ENCODE results near the gene GALT. TPM values are rescaled to one million over a fixed set of nuclear protein-coding genes. Genes with fewer than 3 reads are reported as not detected.
"Not testable (repeated sequence)": the region's sequence is repeated elsewhere in the genome, so short reads cannot be mapped to it uniquely, and the experiment has no call there.

The GALT gene
- total RNA-seq, 2 donors from 2014 or later = 36.9 to 37.9 TPM

DNA sequence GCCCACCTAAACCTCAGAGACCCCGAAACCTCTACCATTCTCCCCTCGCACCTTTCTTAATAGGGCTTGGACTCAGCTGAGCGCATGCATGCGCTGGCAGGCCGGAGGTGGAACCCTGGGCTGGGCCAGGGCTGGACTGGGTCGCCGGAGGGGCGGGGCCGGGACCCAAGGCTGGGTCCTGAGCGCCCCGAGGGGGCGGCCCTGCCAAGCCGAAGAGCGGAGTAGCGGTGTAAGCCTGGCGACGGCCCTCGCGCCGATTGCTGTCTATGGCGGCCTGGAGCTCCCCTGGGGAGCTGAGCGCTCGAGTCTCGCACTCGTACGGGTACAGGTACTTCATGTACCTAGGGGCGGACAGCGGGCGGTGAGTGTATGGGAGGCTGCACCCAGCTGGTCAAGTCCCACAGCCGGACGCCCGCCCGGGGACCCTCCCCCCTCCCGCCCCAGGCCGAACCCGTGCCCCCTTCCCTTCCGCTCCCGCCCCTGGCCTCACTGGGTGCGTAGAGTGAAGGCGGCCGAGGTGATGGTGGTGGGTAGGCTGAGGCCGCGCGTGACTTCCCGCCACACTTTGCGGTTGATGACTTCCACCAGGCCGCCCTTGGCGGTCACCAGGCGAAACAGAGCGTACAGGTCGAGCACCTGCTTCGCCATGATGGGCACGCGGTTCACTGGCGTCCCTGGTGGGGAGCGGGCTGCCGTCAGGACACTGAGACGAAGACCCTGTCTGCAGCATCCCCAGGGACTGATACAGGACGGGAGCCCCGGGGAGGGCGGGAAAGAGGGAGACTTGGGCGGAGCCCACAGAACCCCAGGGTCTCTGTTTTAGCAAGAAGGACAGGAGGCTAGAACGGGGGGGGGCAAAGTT, 22.9 kb upstream of the GALT start:
- intact Hi-C loops (cut with DNase I) = no loop called here
- ATAC-seq (no peak), DNase-seq (no peak)

DNA sequence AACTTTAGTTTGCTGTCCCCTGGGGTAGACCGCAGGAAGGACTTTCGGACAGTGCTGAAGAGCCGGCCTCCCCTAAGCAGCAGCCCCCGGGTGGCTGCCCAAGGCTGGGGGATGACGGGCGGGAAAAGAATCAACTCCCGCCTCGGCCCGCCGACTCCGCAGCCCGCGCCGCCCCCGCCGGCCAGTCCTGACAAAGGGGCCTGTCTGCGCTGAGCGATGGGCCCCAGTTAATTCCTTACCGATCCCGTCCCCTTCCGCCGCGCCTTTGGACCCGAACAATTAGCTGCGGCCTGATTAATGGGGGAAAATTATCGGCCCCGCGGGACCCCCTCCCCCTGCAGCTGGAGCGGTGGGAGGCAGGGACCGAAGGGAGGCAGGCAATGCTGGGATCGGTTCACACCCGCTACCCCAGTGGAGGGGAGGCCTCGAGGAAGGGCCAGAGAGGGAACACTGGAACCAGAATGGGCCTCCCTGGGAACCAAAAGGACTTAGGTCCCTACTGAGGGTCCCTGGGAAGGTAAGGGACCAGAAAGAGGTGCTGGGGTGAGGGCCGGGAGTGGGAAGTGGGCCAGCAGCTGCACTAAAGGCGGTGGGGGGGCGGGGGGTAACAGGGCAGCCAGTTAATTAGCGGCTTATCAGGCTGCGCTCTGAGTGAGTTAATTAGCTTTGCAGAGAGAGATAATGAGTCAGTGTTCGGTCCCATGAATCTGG, 21.8 kb upstream of the GALT start:
- intact Hi-C loops (cut with DNase I) = no loop called here
- no peak for ATAC-seq
- DNase-seq = no peak

DNA sequence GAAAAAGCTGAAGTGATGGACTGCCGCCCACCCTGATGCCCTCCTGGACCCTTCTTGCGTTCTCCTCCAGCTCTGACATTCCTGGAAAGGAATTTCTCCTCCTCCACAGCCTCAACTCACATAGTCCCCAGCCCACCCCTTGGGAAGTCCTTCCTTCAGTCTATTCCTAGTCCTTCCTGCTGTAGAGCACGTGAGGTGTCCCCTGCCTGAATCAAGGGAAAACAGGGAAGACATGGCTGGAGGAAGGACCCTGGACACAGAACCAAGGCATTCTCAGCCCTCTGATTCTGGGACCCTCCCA, 21.3 kb upstream of the GALT start:
- no peak for DNase-seq
- ATAC-seq = no peak
- intact Hi-C loops (cut with DNase I) = no loop called here

DNA sequence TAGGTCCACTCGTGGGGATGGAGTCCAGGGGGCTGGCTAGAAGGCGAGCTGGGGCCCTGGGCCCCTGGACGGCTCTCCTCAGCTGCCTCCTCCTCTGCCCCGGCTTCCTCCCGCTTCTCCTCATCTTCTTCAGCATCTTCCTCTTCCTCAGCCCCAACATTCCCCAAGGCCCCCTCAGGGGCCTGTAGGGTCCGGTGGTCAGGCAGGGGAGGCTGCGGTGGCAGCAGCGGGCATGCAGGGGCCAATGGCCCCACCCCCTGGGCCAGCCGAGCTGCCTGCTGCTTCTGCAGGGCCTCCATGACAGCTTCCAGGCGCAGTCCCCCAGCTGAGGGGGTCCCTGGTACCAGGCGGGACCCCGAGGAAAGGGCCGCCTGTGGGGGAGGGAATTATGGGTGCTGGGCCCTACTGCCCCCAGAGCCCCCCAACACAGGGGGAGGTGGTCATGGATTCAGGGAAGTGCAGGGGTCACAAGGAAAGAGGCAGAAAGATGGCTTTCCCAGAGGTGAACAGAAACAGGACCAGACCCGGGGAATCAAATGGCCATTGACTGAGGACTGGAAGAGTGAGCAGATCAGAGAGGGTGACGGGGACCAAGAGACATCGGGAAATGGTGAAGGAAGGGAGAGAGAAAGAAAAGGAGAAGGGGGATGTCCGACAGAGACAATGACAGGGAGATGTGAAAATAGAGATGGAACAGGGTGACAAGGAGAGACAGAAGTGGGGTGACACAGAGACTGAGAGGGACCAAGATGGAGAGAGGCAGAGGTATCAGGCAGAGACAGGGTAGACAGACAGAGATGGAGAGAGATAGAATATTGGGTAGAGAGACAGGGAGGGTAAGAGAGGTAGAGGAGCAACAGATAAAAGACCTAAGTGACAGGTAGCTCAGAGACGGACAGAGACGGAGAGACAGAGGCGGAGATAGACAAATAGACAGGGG, 18.5 kb upstream of the GALT start:
- intact Hi-C loops (cut with DNase I) = no loop called here
- DNase-seq (no peak), ATAC-seq (no peak)

DNA sequence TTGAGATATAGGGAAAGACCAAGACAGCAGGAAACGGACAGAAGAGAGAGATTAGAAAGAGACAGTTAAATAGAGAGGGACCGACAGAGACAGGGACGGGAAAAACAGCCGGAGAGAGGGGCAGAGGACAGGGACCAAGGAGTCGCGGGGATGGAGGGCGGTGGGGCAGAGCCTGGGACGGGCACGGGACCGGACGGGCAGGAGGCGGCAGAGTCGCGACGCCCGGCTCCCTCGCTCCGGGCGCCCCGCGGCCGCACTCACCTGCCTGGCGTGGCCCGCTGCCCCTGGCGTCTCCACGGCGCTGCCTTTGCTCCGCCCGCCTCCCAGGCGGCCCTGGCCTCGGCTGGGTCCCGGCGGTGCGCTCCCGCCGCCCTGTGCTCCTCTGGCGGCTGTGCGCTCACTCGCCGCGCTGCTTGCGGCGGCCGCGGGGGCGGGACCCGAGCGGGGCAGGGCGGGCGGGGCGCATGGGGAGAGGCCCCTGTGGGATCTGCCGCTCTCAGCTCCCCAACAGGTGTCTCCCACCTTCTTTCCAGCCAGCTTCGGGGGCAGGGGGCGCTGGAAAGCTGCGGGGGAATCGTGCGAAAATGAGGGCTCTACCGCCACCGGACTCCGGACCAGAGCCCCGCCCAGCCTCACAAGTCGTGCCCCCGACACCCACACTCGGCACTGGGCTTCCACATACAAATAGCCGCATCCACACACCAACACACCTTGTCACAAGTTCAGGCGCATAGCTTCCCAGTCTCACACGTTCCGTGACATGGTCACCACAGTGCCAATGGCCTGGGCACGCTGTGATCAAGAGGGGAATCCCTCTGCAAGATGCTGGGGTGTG, 17.6 kb upstream of the GALT start, which contains the start of gene ARID3C:
Gene ARID3C, minus strand, starts transcription at position 411 of the 835 bp plus-strand sequence. CDS start 1,052 bp downstream, outside the sequence.
- intact Hi-C loops (cut with DNase I) = no loop called here
- peak; percentile 31 for DNase-seq
- ATAC-seq = peak; percentile 75 to 83

DNA sequence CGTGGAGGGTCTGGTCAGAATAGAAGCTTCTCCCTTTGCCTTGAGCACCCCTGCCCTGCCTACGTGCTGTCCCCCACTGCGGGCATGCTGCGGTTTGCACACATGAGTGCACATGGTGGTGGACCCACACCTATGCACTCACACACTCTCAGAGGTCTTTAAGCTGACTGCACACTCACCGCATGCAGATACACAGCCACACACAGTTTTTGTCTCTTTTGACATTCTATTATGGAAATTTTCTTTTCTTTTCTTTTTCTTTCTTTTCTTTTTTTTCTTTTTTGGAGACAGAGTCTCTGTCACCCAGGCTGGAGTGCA, 17.0 kb upstream of the GALT start:
- intact Hi-C loops (cut with DNase I) = no loop called here
- ATAC-seq (no peak), DNase-seq (no peak)

DNA sequence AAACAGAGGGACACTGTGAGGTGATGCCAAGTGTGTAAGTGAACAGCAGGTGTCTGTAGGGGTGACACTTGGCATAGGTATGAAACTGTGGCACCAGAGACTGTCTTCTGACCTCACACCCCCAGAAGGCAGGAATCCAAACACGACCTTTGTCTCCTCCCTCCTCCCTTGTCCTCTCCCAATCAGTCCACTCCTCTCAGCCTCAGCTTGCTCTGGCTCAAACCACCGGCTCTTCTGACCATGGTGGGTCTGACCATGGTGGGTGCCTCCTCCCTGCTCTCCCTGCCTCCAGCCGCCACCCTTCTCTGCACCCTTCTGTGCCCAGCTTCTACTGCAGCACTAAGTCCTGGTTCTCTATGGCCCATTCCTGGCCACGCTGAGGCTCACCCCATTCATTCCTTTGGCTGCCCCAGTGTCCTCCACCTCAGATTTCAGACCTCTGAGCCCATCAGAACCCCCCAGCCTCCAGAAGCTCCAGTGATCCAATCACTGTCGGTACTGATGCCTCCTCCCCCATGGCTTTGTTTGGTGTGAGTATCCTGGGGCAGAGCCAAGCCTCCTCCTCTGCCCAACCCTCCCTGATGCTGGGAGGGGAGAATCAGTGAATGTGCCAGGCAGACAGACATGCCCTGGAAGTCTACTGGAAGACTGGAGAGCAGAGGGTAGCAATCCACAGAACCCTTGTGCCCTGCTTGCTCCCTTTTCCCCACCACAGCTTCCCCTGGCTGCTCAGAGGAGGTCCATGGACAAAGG, 15.9 kb upstream of the GALT start:
- DNase-seq = no peak
- intact Hi-C loops (cut with DNase I) = no loop called here
- peak in 1 of 2 donors; percentile 18 for ATAC-seq

DNA sequence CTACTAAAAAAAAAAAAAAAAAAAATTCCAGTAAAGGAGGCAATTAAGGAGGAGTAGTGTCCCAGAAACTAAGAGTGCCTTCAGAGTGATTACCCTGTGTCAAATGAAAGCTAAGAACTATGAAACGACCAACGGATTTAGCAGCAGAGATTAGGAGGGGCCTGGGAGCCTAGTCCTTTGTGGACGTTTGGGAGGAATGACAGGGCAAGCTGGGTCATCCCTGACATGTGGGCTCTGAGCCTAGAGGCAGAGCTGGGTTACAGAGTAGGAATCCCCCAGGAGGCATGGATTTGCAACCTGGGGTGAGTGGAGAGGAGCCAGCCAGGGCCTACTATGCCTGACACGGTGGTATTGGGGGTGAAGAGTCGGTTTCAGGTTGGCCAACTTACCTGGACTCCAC, 13.3 kb upstream of the GALT start:
- DNase-seq (no peak), ATAC-seq (no peak)
- intact Hi-C loops (cut with DNase I) = no loop called here

DNA sequence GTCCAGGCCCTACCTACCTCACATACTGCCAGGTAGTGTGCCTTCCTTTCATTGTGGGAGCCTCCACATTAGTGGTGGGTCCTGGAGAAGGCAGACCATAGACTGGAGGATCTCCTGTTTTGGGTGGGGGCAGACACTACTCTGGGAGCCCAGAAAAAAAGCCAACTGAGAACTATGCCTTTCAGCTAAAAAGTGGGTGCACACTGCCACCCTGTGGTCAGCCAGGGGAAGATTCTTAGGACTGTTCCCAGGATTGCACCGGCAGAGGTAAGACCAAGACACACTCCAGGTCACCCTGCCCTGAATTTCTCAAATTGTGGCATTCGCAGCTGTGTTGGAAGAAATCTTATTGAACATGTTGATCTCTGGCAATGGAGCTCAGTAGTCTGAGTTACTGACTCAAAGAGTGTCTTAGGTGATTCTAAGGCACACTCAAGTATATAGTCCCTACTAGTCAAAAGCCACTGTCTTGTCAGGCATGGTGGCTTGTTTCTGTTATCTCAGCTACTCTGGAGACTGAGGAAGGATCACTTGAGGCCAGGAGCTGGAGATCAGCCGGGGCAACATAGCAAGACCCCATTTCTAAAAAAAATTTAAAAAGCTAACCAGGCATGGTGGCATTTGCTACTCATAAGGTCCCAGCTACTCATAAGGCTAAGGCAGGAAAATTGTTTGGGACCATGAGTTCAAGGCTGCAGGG, 12.5 kb upstream of the GALT start:
- DNase-seq = no peak
- peak; percentile 10 to 14 for ATAC-seq
- intact Hi-C loops (cut with DNase I) = loop anchor here in 1 of 2 donors (1.0 kb wide), 1 partner anchor 21 kb away; no protein-coding TSS in a partner anchor

DNA sequence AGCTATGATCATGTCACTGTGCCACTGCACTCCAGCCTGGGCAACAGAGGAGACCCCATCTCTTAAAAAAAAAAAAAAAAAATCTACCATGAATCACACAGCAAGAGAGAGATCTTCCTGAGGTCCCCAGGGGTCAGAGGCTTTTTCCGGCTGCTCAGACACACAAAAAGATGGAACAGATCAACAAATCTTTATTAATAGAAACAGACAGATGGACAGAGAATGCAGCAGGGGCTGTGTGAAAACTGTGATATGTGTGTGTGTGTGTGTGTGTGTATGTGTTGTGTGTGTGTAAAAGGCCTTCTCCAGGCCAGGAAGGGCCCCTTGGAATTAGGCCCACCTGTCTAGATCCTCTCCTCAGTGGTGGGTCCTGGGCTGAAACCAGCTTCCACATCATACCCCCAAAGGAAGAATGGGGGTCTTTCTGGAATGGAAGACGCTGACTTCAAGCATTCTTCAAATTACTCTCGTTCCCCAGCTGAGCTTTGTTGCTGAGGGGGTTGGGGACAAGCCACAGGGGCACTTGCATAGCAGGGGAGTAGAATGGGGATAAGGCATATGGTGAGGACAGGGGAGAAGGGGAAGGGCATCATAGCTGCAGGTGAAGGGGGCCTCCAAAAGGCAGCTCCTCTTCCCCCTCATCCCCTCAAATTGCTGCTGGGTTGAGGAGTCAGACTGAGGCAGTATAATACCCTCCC, 11.8 kb upstream of the GALT start:
- no peak for ATAC-seq
- DNase-seq = no peak
- intact Hi-C loops (cut with DNase I) = loop anchor here in 1 of 2 donors (1.0 kb wide), 1 partner anchor 21 kb away; no protein-coding TSS in a partner anchor

DNA sequence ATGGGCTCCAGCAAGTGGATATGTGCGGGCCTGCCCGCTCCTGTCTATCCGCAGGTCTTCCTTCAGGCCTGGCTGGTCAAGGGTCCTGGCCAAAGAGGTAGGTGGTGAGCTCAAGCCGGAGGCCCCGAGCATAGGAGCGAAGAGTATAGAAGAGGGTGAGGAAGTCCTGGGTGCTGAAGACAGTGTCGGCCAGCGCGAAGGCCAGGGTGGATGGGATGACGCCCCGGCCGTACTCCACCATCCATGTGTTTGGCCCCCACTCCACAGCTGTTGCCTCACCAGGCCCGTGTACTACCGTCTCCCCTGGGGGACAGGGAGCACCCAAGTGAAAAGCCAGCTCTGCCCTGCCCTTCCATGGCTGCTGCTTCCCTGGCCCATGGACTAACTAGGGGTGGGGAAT, 10.9 kb upstream of the GALT start:
- no peak for DNase-seq
- intact Hi-C loops (cut with DNase I) = no loop called here
- no peak for ATAC-seq

DNA sequence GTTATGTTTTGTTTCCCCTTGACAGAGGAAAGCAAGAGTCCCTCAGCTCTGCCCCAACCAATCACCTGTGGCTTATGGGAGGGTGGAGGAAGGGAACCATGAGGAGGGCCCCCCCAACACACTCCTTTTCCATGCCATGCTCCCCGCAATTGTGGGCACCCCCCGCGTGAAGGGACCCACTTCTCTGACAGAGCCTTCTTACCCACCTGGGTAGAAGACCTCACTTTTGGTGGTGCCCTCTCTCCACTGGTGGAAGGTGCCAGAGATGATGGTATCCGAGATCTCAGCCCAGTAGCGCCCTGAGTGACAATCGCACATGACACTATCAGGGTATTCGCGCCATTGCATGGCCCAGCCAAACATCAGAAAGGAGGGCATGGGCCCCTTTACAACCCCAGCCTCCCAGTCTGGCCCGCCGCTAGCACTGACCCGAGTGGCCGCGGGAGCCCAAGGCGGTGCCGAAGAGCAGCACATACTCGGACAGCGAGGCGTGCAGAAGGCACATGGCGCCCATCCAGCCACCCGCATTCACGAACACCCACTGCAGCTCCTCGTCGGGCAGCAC, 9.6 kb upstream of the GALT start:
- intact Hi-C loops (cut with DNase I) = no loop called here
- DNase-seq (no peak), ATAC-seq (no peak)

DNA sequence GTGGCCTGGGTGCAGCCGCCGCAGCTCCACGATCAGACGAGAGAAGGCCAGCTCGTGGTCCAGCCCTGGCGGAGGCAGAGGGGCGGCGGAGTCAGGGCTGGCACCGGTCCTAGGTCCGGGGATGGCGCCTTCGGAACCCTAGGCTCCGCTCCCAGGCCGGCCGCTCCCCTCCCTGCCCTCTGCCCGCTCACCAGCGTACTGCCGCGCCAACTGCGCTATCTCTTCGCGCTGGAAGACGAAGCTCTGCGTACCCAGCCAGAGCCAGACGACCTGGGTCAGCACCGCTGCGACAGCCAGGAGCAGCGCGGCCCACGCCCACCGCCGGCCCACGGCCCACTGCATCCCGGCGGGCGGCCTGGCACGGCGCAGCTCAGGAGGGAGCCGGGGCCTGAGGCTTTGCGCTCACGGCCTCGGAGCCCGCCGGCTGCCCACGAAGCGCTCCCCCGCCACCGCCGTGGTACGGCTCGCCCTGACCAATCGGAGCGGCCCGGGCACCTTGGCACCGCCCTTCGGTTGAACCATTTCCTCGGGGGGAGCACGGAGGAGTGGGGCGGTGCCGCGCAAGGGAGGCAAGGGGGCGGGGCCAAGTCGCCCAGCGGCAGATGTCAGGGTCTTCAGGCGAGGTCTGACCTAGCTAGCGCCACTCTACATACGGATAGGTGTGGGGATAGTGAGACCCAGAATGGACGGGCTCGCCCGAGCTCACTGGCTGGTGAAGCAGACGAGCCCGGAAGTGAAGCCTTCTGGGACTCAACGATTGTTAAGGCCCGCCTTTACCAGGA, 8.9 kb upstream of the GALT start, which contains the start of gene SIGMAR1:
Gene SIGMAR1, minus strand, starts transcription at position 432 of the 782 bp plus-strand sequence. Its CDS starts 90 bp downstream, at position 342.
- peak; percentile 95 for DNase-seq
- peak; percentile 96 to 98 for ATAC-seq
- intact Hi-C loops (cut with DNase I) = no loop called here

DNA sequence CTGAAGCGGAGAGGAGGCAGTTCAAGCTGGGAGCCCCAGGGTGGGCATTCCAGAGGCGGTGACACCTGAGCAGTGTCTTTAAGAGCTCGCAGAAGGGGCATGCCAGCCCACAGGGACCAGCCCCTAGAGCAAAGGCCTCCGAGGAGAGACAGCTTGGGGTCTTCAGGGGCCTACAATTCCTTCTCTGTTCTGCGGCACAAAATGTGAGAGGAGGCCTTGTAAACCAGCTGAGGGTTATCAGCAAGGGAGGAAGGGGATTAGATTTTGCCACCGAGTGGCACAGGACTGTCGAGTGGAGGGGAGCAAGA, 8.4 kb upstream of the GALT start:
- ATAC-seq (no peak), DNase-seq (no peak)
- intact Hi-C loops (cut with DNase I) = no loop called here

DNA sequence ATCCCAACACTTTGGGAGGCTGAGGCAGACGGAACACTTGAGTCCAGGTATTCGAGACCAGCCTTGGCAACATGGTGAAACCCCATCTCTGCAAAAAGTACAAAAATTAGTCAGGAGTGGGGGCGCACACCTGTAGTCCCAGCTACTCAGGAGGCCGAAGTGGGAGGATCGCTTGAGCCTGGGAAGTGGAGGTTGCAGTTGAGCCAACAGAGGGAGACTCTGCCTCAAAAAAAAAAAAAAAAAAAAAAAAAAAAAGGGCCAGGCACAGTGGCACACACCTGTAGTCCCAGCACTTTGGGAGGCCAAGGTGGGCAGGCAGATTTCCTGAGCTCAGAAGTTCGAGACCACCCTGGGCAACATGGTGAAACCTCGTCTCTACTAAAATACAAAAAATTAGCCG, 7.2 kb upstream of the GALT start:
- intact Hi-C loops (cut with DNase I); ATAC-seq; DNase-seq: not testable (repeated sequence)

DNA sequence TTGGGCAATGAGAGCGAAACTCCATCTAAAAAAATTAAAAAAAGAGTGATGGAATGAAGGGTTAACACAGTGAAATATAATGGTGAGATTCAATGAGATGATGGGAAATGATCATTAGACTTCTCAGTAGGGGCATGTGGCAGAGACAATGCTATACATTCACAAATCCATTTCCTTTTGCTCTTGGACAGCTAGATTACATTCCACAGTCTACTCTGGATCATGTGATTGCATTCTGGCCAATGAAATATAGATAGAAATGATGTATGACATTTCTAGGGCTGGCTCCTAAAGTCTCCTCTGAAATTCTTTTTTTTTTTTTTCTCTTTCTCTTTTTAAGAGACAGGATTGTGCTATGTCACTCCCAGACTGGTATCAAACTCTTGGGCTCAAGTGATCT, 3.8 kb upstream of the GALT start:
- intact Hi-C loops (cut with DNase I) = no loop called here
- ATAC-seq = no peak

More for the DNA sequence above, 3.8 kb upstream of the GALT start:
- no peak for DNase-seq

All from left cardiac atrium (tissue), 4 donors.